NK-92 treated with Interleukin-12 subunit alpha and Interleukin-12 subunit beta, amount 100 ng/mL, for 24 hours (cell line): ENCODE measurements around the gene TTN.

Source experiments
- DNase-seq: peaks from one replicate; lab custom pipeline; 2025; lab: John Stamatoyannopoulos, UW

Gene TTN

DNA sequence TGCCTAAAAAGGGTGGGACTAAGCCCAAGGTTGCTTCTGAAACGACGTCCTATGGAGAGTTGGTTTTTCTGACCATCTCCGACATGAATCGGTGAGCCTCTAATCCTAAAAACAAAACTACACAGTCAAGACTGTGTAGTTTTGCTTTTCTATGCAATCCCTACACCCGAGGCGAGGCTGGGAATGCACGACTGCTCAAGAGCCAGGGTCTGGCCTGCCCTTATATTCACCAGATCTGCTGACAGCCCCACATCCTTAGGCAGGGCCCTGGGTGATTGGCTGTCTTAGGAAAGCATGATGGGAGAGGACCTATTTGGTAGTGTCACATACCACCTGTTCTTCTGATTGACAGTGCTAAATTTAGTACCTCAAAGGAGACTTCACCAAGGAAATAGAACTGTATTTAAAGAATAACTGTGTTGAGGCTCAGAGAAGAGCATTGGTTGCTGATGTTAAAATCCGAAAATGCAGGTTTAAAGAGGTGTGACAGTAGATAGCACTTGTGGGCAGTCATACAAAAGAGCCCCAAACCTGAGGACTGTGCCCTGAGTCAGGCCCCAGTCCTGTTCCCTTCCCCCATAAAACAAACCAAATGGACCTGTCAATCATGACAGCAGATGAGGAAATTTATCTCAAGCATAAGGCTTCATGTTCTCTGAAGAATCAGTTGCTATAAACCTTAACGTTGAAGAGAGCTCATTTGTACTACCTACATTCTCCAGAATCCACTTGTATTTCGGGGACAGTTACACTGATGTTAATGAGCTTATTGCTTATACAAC lies at the start of gene TTN:
Gene TTN (minus strand): TSS at position 197 of the 782 bp plus-strand sequence. CDS start 2,781 bp downstream, outside the sequence.
- DNase-seq: no peak

DNA sequence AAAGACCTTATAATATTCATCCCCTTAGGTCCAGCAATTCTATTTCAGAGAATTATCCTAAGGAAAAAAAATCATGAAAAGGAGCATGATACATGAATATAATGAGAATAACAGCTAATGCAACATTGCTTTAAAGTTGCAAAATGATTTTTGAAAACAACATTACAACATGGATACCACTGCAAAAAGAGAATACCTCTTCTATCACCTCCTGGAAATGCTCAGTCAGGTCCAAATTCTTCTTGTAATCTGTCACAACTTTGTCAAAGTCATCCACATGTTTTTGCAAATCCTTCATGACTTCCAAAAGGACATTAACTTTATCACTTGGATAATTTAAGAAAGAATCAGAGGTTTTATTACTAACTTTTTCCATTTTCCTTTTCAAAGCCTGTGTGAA lies 47.9 kb upstream of the TTN start:
- no peak for DNase-seq

DNA sequence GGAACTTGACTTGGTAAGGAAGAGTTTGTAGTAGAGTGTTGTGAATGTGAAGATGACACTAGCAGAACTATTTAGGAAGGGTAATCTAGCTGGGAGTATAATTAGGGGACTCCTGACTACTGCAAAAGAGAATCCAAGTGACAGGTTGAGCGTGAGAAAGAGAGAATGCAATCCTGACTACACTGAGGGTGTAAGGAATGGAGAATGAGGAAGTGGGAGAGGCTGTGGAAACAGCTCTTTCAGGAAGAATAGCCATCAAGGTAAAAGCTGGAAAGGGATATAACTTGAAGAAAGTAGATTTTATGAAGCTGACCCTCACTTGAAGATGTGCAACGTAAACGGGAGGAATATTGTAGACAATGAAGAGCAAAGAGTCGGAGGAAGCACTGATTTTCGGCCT lies 41.1 kb upstream of the TTN start:
- DNase-seq: no peak

DNA sequence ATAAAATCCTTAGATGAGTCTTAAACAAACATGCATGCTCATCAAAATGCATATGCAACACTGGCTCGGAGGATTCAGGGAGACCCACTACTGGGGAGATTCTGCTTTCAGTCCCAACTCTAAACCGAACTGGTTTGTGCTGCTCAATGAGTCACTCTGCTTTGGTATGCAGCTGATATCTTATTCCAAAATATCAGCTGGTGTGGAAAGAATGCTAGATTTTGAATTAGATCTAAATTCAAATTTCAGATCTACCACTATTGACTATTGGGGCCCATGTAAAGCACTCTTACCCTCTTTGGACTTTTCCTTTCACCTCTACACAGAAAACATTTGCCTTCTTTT lies 39.2 kb upstream of the TTN start:
- no peak for DNase-seq

DNA sequence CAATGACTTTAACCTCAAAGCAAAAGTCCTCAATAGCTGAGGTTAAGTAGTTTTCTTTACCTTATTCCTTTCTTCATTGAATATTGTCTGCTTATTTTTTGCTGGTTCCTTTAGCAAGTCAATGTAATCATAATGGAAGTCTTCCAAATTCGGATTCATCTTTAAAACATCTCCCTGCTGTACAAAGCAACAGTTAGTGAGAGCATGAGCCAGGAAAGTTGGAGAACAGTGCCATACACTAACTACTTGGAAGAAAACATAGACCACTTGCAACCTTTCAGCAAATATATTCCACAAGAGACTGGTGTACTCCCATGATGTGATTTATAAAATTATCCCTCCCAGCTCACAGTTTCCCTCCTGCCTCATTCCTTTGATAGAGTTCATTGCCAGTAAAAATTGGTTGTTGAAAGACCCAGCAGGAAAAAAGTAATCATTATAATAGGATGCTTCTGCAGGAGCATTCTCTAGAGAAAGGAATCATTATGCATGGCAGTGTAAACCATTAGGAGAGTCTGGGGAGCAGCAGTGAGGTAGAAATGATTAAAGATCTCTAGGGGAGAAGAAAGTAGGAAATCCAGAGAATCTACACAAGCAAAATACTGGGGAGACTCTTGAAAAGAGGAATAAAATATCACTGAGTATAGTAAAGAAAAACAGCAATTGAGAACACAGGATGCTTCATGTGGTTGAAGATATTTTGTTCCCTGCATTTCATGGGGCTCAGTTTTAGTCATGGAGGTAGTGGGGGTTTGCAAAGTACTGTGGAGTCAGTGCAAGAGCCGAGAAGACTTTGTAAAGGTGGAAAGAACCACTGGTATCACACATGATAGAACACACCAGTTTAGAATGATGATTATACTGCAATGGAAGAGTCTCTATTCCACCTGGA lies 38.6 kb upstream of the TTN start:
- DNase-seq: no peak

DNA sequence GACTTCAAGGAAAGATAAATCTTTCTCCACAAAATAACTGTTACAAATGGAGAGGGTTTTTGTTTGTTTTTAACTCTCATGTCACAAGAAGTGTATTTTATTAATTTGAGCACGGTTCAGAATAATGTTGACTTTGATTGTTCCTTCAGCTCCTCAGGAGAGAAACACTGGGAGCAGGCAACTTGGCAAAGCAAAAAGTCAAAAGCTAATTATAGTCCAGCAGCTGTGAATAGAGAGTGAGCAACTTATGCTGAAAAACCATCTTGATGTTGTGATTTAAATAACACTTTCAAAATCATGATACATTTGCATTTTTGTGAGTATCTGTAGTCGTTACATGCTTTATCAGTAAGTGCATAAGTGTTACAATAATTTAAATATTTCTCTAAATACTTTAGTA lies 37.5 kb upstream of the TTN start:
- DNase-seq: no peak

DNA sequence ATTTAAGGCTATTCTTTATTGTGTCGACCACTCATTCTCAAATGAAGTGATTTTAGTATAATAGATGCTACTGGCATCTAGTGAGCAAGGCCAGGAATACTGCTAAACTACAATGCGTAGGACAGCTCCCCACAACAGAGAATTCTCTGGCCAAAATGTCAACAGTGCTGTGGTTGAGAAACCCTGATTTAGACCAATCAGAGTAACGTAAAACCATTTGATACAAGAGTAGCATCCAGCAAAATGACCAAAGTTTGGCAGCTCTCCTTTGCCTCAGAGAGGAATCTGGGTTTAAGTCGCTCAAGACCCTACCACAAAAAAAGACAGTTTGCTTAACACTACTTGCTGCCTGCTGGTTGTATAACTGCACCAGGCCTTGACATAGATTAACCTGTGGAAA lies 37.0 kb upstream of the TTN start:
- DNase-seq: no peak

DNA sequence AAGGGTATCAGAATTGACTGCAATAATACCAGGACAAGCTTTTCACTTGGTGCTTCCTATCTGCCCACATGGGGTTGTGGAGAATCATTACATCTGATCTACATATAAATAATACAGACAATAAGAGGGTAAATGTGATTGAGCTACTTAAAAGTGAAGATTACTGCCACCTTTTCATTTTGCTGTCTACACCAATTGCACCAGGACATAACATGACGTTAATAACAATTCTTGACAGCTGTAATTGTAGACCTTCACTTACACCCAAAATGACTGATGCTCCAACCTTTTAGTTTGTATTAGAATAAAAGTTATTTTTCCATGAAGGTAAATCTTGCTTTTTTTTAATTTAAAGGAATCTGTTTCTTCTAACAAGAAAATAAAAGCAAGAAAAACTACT lies 36.5 kb upstream of the TTN start:
- no peak for DNase-seq

DNA sequence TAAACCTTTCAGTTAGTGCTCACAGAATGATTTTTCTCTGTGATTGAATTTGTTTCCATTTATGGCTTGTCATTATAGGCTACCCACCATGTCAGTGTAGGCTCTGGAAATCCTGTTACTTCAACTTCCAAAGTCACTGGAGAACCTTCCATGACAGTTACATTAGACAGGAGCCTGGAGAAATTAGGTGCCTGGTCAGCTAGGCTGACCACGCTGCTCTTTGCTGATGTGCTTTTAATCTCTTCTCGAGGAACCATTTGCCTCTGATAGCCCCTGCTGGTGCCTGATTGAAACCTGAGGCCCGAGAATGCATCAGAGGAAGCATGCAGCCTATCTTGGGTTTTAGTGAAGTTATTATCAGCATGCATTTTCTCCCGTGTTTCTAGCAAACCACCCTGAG lies 29.6 kb upstream of the TTN start:
- no peak for DNase-seq

DNA sequence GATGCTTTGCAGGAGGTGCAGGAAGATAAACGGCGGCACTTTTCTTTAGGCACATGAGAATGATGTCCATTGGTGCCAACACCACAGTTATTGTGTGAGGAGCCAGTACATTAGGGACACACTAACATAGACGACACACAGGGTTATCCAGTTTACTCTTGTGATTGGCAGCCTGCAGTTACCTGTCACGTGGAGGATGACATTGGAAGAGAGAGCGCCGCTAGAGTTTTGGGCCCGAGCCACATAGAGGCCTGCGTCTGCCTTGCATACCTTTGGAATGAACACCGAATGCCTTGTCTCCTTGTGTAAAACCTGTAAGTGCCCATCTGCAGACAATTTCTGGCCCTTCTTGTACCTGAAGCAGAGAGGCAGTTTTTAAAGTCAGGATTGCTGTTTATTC lies 26.9 kb upstream of the TTN start:
- no peak for DNase-seq

DNA sequence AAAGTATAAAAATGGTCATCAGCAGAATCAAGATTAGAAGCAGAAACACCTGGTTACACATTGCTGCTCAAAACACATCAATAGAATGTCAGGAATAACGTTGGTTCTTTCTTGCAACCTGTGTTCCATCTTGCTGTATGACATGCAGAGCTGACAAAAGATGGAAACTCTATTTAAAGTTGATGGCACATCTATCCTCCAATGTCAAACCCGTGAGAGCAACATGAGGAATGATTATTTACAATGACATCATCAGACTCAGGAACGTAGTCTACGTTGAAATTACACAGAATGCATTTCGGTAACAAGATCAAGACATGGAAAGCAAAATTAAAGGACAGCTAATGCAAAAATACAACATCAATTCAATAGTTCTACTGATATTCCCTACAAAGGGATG lies 26.2 kb upstream of the TTN start:
- no peak for DNase-seq

DNA sequence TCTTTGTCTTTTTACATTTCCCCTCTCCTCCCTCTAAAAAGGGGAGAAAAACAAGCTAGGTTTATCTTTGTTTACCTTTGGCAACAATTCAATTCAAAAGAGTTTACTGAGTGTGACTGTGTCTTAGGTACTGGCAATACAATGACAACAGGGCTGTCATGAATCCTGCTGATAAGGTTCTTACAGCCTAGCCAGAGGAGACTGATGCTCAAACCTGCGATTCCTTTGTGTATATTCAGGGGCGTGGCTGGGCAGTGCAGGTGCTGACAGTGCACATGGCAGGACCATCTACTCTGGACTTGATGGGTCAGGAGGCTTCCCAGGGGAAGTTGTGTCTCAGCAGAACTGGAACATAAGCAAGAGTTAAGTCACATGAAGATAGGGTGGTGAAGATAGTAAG lies 23.2 kb upstream of the TTN start:
- DNase-seq: no peak

DNA sequence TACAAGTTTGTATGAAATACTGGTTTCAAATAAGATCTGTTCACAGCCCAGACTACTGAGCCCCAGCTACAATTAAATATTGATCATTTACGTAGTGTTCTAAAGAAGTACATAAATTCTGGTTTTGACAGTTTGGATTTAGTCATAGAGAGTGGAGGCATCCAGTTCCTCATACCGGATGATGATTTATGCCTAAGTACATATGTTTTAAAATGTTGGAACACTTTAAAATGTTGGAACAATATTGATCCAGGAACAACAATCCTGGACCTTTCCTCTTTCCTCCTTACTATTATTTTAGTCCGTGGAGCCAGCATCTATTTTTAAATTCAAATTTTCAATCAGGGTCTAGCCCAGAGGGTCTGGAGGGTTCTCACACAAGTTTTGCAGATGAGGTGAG lies 22.8 kb upstream of the TTN start:
- DNase-seq: no peak

DNA sequence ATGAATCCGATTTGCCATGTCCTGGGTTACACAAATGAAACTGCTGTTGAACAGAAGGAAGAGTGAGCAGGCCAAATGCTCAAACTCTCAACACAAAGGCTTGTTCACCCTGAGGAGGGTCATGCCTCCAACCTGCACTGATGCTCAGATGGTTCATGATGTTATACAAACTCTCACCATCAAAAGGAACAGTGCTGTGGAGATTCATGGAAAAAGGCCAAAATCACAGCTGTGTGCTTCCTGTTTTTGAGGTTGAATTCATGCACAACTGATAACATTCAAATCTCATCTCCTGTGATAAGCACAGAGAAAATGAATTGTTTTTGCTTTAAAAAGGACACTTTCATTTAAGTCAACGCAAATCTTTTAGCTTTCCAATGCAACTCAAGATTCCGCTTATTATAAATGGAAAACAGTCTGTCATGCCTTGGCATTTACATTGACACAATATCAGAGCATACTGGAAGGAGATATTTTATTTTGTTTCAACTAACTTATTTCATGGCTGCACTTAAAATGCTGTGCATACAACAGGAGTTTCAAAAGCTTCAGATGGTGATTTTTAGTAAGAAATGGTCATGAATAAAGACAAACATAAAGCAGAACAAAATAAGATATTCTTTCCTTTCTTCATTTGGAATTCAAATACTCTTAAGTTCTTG lies 22.2 kb upstream of the TTN start:
- no peak for DNase-seq

DNA sequence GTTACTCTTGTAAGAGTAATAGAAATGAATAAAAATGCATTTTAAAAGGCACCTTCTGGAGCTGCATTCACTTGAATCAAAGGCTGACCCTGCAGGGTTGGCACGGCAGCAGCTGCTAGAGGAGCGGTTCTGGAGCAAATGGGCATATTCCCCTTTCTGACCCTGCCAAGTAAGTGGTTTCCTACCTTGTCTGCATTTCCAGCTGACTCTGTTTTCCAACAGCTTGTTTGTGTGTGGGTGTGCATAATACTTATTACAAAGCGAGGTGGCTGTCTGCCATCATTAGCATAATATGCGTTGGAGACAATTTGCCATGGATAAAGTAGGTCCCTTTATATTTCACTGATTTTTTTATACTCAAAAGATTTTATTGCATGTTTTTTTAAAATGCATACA lies 21.3 kb upstream of the TTN start:
- no peak for DNase-seq

DNA sequence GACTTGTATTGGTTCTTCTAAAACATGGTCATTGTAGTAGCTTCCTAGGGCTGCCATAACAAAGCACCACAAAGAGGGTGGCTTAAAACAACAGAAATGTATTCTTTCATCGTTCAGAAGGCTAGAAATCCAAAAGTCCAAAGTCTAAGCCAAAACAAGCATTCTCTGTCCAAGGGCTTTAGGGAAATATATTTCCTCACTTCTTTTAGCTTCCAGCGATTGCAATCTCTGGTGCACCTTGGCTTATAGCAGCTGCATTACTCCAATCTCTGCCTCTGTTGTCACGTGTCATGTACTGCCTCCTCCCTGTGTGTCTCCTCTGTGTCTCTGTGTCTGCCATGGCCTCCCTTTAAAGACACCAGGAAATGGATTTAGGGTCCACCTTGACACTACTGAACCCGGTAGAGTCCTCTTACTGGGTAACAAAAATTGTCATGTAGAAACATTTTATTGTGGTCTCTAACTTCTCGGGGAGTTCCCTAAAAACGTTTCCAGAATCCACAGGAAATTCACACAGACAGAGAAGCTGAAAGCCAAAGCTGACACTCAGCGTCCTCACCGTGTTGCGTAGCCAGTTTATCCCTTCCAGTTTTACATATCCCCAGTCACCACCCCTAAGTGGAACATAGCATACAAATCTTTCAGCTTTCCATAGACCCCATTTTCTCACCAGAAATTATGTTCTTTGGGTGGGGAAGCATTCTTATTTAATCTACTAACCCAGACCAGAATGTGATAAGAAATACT lies 20.7 kb upstream of the TTN start:
- DNase-seq: no peak

DNA sequence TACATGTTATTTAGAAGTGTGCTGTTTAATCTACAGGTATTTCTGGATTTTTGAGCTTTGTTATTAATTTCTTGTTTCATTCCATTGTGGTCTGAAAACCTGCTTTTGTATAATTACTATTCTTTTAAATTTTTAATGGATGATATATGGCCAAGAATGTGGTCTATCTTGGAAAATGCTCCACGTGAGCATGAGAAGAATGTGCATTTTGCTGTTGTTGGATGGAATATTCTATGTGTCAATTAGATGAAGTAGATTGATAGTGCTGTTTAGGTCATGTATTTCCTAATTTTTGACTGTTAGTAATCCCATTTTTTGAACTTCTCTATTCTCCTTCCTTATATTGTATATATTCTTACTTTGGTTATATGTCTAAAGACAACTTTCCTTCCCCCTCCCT lies 19.9 kb upstream of the TTN start:
- no peak for DNase-seq

DNA sequence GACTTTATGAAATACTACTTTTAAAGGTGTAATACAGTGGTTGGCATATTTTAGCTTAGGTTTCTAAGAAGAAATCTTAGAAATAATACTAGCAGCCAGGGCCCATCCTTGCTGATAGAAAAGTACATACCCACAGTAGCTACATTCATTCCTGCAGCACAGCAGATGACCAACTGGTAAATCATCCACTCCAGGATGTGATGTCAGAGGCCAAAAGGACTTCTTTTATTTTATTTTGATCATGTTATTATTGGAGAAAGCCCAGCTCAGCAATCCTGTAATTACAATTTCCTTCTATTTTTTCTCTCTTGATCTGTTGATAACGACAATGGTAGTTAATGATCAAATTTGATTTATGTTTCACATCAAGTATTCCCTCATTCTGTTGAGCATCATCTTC lies 18.0 kb upstream of the TTN start:
- no peak for DNase-seq

DNA sequence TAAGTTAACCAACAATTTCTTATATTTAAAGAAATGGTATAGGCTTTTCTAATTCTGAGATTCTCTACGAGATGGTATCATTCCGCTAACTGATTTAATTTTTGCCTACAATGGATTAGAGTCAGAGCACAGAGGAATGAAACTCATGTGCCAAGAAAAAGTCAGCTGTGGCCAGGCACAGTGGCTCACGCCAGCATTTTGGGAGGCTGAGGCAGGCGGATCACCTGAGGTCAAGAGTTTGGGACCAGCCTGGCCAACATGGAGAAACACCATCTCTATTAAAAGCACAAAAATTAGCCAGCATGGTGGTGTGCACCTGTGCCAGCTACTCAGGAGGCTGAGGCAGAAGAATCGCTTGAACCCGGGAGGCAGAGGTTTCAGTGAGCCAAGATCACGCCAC lies 17.0 kb upstream of the TTN start:
- DNase-seq: no peak

DNA sequence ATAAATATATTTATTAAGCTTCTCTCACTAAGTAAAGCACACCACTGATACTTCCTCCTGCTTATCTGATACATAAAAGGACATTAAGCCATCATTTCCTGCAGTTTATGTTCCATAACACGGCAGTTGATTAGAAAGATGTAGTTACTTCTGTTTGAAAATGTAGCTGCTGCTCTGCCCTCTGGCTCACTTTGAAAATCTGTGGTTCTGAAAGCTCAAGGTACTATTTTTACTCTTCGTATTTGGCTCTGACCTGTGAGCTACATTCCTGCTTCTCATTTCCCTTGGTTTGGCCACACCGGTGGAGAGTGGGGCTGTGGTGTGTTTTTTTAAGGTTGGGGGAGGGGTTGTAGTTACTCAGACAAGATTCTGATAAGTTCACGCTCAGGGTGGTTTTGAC lies 12.8 kb upstream of the TTN start:
- no peak for DNase-seq

DNA sequence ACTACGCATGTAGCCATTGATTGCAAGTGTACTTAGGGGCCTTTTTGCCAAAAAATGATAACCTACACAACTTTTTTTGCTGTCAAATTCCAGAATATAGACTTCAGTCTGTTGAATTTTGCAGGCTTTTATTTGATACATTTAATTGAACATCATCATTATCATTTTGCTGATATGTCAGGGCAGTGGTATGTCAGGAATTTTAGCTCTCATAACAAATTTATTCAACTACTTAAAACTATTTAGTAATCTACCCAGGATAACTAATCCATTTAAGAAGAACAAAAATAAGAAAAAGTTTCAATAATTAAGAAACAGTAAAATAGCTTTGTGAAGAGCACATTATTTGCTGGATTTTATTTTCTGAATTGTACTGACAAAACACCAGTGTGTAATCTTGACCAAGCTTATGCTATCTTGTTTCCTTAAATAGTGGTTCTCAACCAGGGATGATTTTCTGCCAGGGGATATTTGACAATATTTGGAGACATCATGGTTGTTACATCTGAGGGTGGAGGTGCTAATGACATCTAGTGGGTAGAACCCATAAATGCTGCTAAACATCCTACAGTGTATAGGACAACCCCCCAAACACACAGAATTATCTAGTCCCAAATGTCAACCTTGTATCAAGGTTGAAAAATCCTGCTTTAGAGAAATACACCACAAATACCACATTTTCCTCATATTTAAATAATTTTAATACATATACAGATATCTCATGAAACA lies 12.1 kb upstream of the TTN start:
- DNase-seq: no peak

DNA sequence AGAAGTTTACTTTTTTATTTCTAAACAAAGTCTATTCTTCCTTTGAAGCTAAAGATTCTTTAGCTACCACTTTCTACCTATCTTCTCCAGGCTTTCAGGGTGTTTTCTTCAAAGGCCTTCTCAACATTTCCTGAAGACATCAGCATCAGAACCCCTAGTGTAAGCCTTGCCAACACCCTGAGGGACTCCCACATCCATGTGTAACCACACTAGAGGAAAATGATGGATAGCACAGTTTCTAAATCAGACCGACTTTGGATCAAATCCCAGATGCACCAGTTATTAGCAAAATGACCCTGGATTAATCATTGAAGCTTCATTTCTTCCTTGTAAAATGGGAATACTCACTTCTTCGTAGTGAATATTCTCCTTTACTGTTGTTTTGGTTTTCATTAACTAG lies 4.7 kb upstream of the TTN start:
- no peak for DNase-seq
